Mammary epithelial cell (primary cell): ENCODE results near the gene CLDND1.

ENCODE experiments used
- EZH2 ChIP-seq: IDR thresholded peaks from 2 replicates; pipeline ENCODE4 v1.6.1; 2012; ENCODE audit warnings: low read length, inconsistent platforms, borderline replicate concordance
- TF ChIP-seq, protein P1 (sequence below), 2 donors: IDR thresholded peaks in 1 of 2; conservative IDR thresholded peaks in 1 of 2; 2 replicates each; pipeline ENCODE4 v1.5.1; 2011 to 2012; ENCODE audit warnings: inconsistent platforms in 2 of 2, low read length in 2 of 2, mild to moderate bottlenecking in 2 of 2, control low read depth in 1 of 2, low read depth in 1 of 2; ENCODE audit not compliant: insufficient read depth in 1 of 2; ENCODE audit errors: extremely low read depth in 1 of 2

GRCh38 chr3:98564282-98565005, 41.7 kb upstream of the CLDND1 start:
- TF ChIP-seq, protein P1, sequence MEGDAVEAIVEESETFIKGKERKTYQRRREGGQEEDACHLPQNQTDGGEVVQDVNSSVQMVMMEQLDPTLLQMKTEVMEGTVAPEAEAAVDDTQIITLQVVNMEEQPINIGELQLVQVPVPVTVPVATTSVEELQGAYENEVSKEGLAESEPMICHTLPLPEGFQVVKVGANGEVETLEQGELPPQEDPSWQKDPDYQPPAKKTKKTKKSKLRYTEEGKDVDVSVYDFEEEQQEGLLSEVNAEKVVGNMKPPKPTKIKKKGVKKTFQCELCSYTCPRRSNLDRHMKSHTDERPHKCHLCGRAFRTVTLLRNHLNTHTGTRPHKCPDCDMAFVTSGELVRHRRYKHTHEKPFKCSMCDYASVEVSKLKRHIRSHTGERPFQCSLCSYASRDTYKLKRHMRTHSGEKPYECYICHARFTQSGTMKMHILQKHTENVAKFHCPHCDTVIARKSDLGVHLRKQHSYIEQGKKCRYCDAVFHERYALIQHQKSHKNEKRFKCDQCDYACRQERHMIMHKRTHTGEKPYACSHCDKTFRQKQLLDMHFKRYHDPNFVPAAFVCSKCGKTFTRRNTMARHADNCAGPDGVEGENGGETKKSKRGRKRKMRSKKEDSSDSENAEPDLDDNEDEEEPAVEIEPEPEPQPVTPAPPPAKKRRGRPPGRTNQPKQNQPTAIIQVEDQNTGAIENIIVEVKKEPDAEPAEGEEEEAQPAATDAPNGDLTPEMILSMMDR (conservative IDR thresholded peaks at IDR 0.05 in 1 of 2, IDR thresholded peaks at IDR 0.05 in 1 of 2; ENCODE audit: extremely low read depth in 1 of 2, insufficient read depth in 1 of 2, low read depth in 1 of 2, low read length in 2 of 2), result no peak
- TF ChIP-seq EZH2, result no peak
